C4-2B (cell line): Measurements from ENCODE around the gene C2orf74.

ENCODE experiments used
- CTCF ChIP-seq: fragments of 450-650 bp; conservative IDR thresholded peaks from 2 replicates; pipeline ENCODE4 v1.5.1; 2017; ENCODE audit warnings: mild to moderate bottlenecking
- ZFX ChIP-seq: fragments of 450-650 bp; IDR thresholded peaks from 2 replicates; pipeline ENCODE4 v1.6.1; 2017

DNA sequence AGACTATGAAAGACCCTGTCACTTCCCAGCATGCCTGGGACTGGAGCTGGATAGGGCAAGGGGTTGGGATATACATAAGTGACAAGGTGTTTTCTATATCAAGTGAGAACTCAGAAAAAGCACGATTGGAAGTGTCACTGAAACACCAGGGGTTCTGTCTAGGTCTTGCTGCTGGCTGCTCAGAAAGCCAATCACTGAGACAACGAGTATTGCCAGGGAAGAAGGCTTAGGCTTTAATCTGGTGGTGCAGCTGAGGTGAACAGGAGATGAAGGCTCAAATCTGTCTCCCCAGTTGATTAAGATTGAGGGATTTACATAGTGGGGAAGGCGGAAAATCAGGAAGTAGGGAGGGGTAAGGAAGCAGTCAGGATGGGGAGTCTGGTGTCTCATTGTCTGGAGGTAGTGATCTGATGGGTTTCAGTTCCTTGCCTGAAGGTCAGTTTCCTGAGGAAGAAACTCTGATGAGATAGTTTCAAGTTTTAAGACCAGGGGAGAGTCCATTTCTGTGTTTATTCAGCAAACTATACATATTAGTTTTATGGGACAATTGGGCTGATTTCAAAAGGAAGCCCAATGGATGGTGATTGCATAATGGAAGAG lies 3.5 kb upstream of the C2orf74 start:
- TF ChIP-seq CTCF = no peak
- no peak for TF ChIP-seq ZFX
